ENCODE measurements around the gene STAG3. TPM values are rescaled to one million over a fixed set of nuclear protein-coding genes. Genes with fewer than 3 reads are reported as not detected.

The STAG3 gene
- total and polyA plus RNA-seq, 10 of the 15 experiments (the other 5 are each of a cell fraction or from before 2014, with no cell fraction given): 73.0 to 306 (median 120) TPM

- TF ChIP-seq BCL3 (IDR thresholded peaks at IDR 0.05; ENCODE audit: borderline replicate concordance, insufficient read depth, low read depth, low read length, poor library complexity, severe bottlenecking): no peak
- no peak for TF ChIP-seq POLR2AphosphoS5 (IDR thresholded peaks at IDR 0.05; ENCODE audit: low read length)
- TF ChIP-seq, protein P1, sequence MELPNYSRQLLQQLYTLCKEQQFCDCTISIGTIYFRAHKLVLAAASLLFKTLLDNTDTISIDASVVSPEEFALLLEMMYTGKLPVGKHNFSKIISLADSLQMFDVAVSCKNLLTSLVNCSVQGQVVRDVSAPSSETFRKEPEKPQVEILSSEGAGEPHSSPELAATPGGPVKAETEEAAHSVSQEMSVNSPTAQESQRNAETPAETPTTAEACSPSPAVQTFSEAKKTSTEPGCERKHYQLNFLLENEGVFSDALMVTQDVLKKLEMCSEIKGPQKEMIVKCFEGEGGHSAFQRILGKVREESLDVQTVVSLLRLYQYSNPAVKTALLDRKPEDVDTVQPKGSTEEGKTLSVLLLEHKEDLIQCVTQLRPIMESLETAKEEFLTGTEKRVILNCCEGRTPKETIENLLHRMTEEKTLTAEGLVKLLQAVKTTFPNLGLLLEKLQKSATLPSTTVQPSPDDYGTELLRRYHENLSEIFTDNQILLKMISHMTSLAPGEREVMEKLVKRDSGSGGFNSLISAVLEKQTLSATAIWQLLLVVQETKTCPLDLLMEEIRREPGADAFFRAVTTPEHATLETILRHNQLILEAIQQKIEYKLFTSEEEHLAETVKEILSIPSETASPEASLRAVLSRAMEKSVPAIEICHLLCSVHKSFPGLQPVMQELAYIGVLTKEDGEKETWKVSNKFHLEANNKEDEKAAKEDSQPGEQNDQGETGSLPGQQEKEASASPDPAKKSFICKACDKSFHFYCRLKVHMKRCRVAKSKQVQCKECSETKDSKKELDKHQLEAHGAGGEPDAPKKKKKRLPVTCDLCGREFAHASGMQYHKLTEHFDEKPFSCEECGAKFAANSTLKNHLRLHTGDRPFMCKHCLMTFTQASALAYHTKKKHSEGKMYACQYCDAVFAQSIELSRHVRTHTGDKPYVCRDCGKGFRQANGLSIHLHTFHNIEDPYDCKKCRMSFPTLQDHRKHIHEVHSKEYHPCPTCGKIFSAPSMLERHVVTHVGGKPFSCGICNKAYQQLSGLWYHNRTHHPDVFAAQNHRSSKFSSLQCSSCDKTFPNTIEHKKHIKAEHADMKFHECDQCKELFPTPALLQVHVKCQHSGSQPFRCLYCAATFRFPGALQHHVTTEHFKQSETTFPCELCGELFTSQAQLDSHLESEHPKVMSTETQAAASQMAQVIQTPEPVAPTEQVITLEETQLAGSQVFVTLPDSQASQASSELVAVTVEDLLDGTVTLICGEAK (IDR thresholded peaks at IDR 0.05; ENCODE audit: borderline replicate concordance): no peak
Observed at GRCh38 chr7:100175296-100175935, 2.3 kb upstream of the STAG3 start (continued).
